Measurements from ENCODE around the gene ECHS1.
"Not testable (repeated sequence)": the region's sequence is repeated elsewhere in the genome, so short reads cannot be mapped to it uniquely, and the experiment has no call there.

ECHS1 gene

DNA sequence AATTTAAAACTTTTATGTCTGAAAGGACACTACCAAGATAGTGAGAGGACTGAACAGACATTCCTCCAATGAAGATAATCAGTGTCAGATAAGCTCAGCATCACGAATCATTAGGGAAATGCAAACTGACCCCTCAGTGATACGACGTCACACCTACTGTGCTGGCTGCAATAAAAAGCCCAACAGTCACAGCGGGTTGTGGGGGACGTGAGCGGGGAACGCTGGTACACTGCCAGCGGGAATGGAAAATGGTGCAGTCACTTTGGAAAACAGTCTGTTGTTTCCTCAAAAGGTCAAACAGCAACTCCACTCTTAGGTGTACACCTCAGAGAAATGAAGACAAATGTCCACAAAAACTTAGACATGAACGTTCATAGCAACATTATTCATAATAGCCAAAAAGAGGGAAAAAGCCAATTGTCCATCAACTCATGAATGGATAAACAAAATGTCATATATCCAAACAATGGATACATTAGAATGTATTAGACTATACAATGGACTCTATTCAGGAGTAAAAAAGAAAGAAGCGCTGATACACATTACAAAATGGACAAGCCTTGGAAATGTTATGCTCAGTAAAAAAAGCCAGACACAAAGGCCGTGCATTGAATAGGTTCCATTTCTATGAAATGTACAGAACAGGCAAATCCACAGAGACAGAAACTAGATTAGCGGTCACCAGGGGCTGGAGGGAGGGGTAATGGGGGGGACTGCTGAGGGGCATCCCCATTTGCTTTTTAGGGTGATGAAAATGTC lies 2.4 kb upstream of the ECHS1 start:
- DNase-seq (ENCODE audit: low read depth, low spot score): no peak
- POLR2A ChIA-PET: no interaction called here
- CTCF ChIA-PET: no interaction called here
- H3K4me3 ChIP-seq (ENCODE audit: low read depth, low read length): no peak overlapping the region
- TF ChIP-seq, protein P1, sequence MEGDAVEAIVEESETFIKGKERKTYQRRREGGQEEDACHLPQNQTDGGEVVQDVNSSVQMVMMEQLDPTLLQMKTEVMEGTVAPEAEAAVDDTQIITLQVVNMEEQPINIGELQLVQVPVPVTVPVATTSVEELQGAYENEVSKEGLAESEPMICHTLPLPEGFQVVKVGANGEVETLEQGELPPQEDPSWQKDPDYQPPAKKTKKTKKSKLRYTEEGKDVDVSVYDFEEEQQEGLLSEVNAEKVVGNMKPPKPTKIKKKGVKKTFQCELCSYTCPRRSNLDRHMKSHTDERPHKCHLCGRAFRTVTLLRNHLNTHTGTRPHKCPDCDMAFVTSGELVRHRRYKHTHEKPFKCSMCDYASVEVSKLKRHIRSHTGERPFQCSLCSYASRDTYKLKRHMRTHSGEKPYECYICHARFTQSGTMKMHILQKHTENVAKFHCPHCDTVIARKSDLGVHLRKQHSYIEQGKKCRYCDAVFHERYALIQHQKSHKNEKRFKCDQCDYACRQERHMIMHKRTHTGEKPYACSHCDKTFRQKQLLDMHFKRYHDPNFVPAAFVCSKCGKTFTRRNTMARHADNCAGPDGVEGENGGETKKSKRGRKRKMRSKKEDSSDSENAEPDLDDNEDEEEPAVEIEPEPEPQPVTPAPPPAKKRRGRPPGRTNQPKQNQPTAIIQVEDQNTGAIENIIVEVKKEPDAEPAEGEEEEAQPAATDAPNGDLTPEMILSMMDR (IDR thresholded peaks at IDR 0.05; ENCODE audit: insufficient read depth, low read length, missing control alignments): no peak

GRCh38 chr10:133372507-133372906 lies 647 bp downstream of the ECHS1 start:
- TF ChIP-seq, protein P1 (IDR thresholded peaks at IDR 0.05; ENCODE audit: insufficient read depth, low read length, missing control alignments): no peak
- H3K4me3 ChIP-seq (ENCODE audit: low read depth, low read length): peak overlapping the region; percentile 91
- DNase-seq (ENCODE audit: low read depth, low spot score): no peak
- ChIA-PET POLR2A (no interaction called here), CTCF (interaction anchor here (1.8 kb wide), 1 partner anchor 43 kb away, joined by 4 read pairs; no protein-coding TSS in a partner anchor)

- POLR2A ChIA-PET: interaction anchor here (0.8 to 1.3 kb wide), 2 partner anchors 9 to 10 kb away, joined by 3 to 5 read pairs; no protein-coding TSS in a partner anchor
These were observed 2.9 kb downstream of the ECHS1 start for GRCh38 chr10:133370030-133370786.

GRCh38 chr10:133368153-133368552 lies 5.0 kb downstream of the ECHS1 start:
- CTCF ChIA-PET: interaction anchor here (0.8 kb wide), 1 partner anchor 39 kb away, joined by 3 read pairs; no protein-coding TSS in a partner anchor
- no peak for DNase-seq (ENCODE audit: low read depth, low spot score)
- TF ChIP-seq, protein P1 (IDR thresholded peaks at IDR 0.05; ENCODE audit: insufficient read depth, low read length, missing control alignments): no peak
- POLR2A ChIA-PET: interaction anchor here (1.3 kb wide), 1 partner anchor 9 kb away, joined by 4 read pairs; no protein-coding TSS in a partner anchor
- H3K4me3 ChIP-seq (ENCODE audit: low read depth, low read length): no peak overlapping the region

More at GRCh38 chr10:133370030-133370786, 2.9 kb downstream of the ECHS1 start:
- no peak for DNase-seq (ENCODE audit: low read depth, low spot score)
- no peak overlapping the region for H3K4me3 ChIP-seq (ENCODE audit: low read depth, low read length)
- TF ChIP-seq, protein P1 (IDR thresholded peaks at IDR 0.05; ENCODE audit: insufficient read depth, low read length, missing control alignments): no peak
- CTCF ChIA-PET: interaction anchor here (0.9 to 1.3 kb wide), 4 partner anchors 8 to 52 kb away, joined by 3 read pairs; no protein-coding TSS in a partner anchor

GRCh38 chr10:133367461-133367860 lies 5.7 kb downstream of the ECHS1 start:
- DNase-seq (ENCODE audit: low read depth, low spot score); POLR2A ChIA-PET; CTCF ChIA-PET; H3K4me3 ChIP-seq (ENCODE audit: low read depth, low read length): not testable (repeated sequence)

GRCh38 chr10:133366751-133367150 lies 6.4 kb downstream of the ECHS1 start:
- no peak overlapping the region for H3K4me3 ChIP-seq (ENCODE audit: low read depth, low read length)
- POLR2A ChIA-PET: no interaction called here
- CTCF ChIA-PET: no interaction called here
- DNase-seq (ENCODE audit: low read depth, low spot score): no peak
- TF ChIP-seq, protein P1 (IDR thresholded peaks at IDR 0.05; ENCODE audit: insufficient read depth, low read length, missing control alignments): no peak

Measured in AG04449 (cell line).